Inflammatory macrophage treated with lipopolysaccharide for 4 hours (primary cell): ENCODE data around the gene PLCL1.

ENCODE experiments used
- DNase-seq: peaks from one replicate; pipeline ENCODE4 v3.0.0-alpha.2; 2020

Gene PLCL1

GRCh38 chr2:197929008-197929885, 124.9 kb downstream of the PLCL1 start:
- no peak for DNase-seq

DNA sequence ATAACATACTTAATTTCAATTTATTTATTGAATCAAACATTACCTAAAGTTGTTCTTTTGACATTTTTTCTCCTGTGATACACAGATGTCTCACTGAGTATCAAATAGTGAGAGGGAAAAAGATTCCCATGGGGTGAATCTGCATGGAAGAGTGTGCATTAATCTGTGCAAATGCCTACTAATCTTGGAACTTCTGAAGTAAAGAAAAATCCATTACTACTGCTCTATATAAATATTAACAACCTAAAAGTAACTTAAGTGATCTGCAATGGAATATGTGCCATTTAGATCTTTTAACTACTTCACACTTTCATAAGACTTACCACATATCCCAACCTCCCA, 125.5 kb downstream of the PLCL1 start:
- DNase-seq, result no peak

- DNase-seq, result no peak
Observed at GRCh38 chr2:197930570-197931278, 126.3 kb downstream of the PLCL1 start.

- no peak for DNase-seq
Observed at GRCh38 chr2:197931661-197932312, 127.4 kb downstream of the PLCL1 start.

DNA sequence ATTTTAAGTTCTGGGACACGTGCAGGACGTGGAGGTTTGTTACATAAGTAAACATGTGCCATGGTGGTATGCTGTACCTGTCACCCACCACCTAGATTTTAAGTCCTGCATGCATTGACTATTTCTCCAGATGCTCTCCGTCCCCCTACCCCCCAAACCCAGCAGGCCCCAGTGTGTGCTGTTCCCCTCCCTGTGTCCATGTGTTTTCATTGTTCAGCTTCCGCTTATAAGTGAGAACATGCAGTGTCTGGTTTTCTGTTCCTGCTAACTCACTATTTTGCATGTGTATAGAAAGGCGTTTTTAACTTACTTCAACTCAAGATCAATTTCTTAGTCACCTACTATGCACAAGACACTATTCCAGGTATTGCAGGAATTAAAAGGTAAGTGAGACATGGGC, 128.0 kb downstream of the PLCL1 start:
- no peak for DNase-seq

GRCh38 chr2:197934261-197934933, 130.0 kb downstream of the PLCL1 start:
- DNase-seq, result no peak

- DNase-seq, result no peak
Observed at GRCh38 chr2:197934934-197935289, 130.5 kb downstream of the PLCL1 start.

DNA sequence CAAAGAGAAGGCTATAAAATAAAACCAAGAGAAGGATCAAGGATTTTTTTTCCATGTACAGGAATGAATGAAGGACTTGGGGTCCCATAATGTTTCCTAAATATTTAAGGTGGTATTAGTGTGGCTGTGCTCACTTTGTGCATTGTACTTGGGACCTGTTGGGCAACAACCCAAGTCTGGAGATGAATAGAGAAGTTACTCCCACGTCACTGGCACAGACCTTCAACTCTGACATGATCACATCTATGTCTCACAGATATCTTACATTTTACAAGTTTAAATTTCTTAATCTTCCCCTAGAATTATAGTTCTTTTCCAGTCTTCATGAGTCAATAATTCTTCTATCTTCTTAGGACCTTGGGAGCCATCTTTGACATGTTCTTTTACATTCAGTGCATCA, 133.4 kb downstream of the PLCL1 start:
- DNase-seq, result peak; percentile 86

- DNase-seq, result no peak
Observed at GRCh38 chr2:197938555-197938954, 134.2 kb downstream of the PLCL1 start.

DNA sequence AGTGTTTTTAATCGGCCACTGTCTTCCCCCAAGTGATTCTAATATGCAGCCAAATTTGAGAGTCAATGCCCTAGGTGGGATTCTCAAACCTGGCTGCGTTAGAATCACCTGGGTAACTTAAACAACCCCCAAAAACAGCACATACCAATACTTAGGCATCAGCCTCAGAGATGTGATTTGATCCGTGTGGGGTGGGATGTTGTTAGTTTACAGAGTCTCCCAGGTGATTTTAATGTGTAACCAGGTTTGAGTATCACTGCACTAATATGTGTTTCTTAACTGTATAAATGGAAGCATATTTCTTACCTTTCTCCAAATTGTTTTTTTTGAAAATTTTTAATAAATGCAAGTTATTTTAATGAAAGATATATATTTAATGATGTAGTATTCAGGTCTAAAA, 135.4 kb downstream of the PLCL1 start:
- no peak for DNase-seq

GRCh38 chr2:197940382-197940781, 136.0 kb downstream of the PLCL1 start:
- DNase-seq, result no peak

- DNase-seq, result no peak
Observed at GRCh38 chr2:197941715-197942114, 137.3 kb downstream of the PLCL1 start.

- DNase-seq, result no peak
Observed at GRCh38 chr2:197943731-197944130, 139.3 kb downstream of the PLCL1 start.

DNA sequence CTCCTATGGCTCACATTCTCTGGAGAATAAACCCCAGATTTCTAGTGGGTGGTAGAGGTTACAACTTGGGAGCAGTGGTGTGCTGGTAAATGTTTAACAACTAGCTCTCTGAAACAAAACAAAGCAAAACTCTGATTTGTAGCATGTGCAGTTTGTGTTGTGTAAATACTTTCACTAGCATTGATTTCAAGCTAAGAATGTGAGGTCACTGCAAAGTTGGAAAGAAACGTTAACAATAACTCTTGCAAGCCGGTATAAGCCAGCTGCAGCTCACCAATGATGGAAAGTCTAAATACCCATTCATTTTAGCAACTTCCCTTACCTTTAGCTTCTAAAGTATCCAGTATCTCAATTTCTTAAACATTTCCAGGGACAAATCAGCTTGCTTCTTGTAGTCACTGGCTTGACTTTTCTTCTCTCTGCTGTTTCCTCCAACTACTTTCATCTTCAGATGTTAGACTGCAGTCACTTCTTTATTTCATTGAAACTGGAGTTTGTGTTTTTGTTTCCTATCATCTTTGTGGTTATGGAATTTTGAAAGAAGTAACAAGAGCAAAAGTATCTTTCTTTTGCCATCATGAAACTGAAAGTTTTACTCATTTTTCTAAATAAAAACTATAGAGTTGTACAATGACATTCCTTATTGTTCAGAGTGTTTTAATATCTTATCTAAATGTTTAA, 140.2 kb downstream of the PLCL1 start:
- DNase-seq, result peak; percentile 77

GRCh38 chr2:197946562-197946961, 142.2 kb downstream of the PLCL1 start:
- DNase-seq, result no peak

DNA sequence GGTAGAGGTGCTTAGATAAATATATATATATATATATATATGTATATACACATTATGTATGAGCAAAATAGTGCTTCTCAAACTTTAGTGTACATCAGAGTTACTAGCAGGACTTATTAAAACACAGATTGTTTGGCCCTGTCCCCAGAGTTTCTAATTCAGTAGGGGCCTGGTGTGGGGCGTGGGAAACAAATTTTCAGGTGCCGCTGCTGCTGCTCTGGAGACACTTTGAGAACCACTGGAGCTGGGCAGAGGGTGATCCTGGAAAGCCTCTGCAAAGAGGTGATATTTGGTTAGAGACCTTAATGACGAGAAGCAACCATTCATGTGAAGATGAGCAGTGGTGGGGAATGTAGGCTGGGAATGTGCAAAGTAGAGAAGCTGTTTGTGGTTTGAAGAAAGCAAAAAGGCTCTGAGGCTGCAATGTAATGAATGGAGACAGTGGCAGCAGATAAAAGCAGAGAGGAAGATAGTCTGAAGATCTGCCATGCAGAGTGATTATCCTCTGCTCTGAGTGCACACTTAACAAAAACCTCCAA, 142.9 kb downstream of the PLCL1 start:
- no peak for DNase-seq

- DNase-seq, result no peak
Observed at GRCh38 chr2:197949224-197949623, 144.8 kb downstream of the PLCL1 start.

DNA sequence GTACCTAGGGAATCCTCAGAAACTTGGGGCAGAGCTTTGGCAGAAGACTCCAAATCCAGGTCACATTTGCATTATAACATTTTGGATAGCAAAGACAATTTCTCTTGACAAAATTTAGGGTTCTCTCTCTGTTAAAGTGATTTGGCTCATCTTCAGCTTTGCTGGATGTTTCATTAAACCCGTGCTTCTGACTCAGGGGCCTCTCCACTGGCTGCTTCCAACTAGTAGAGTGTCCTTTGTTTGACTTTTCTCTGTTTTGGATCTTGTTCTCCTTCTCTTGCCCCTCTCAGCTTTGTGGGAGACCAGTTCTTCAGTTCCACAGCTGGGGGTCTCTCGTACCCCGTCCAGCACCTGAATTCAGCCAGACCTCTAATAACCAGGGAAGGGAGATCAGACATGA, 145.6 kb downstream of the PLCL1 start:
- DNase-seq, result no peak

DNA sequence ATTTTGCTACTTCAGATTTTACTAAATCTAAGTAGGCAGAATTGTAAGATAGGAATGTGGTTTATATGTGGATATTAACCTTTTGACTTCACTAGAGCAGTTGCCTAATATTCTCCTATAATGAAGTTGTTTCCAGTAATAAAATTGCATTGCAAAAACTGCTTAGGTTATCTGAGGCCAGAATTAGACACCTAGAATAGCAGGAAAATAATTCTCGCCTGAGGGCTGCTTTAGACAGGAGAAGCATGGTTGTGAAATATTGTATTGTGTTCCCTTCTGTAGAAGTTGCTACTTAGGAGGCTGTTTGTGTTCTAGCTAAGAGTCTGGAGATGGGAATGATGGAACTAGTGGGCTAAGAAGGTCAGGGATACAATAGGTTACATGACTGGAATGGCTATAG, 146.3 kb downstream of the PLCL1 start:
- no peak for DNase-seq

GRCh38 chr2:197952540-197953202, 148.3 kb downstream of the PLCL1 start:
- DNase-seq, result peak; percentile 84

GRCh38 chr2:197954328-197954727, 149.9 kb downstream of the PLCL1 start:
- DNase-seq, result no peak

- DNase-seq, result no peak
Observed at GRCh38 chr2:197958592-197959150, 154.3 kb downstream of the PLCL1 start.
